ENCODE data around the gene DGKD.

DGKD gene

GRCh38 chr2:233464056-233464455 is 109.8 kb downstream of the DGKD start:
- no peak for FAIRE-seq
- no peak for TF ChIP-seq SPI1 (IDR thresholded peaks at IDR 0.05; ENCODE audit: low read depth, low read length)
- TF ChIP-seq POLR2A (IDR thresholded peaks at IDR 0.05; ENCODE audit: low read depth, low read length): no peak
- no peak for TF ChIP-seq POU2F2 (IDR thresholded peaks at IDR 0.05; ENCODE audit: low read depth, low read length)
- TF ChIP-seq POLR2AphosphoS5 (IDR thresholded peaks at IDR 0.05; ENCODE audit: low read depth, low read length): no peak
- TF ChIP-seq PAX5 (IDR thresholded peaks at IDR 0.05; ENCODE audit: insufficient read depth, low read length, severe bottlenecking): no peak
- TF ChIP-seq TAF1 (IDR thresholded peaks at IDR 0.05; ENCODE audit: low read depth, low read length): no peak
- no peak for DNase-seq (ENCODE audit: insufficient read length, low spot score)

DNA sequence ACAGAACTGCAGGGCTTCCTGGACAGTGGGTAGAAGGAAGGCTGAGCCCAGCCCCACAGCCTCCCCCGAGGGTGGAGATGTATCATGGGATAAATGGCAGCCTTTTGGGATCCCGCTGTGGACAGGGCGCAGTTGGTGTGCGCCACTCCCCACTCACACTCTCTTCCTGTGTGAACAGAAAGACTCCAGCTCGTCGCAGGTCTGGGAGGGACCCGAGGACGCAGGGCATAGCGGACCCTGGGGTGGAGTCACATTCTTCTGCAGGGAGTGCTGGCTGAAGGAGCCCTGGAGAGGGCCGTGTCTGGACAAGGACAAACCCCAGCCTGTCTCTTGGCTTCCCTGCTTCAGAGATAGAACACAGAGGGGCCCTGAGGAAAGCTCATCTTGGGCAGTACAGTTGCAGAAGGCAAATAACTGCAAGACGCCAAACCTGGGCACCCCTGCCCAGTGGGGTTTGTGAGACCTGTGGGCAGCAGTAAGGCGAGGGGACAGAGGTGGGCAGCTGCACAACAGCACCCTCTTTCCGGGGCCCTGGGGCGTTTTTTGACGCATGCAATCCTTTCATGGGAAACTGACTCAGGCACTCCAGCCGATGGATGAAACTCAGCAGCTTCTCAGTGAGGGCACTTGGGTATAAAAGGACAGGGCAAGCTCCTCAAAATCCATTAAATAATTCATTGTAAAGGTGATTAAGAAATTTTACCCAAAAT is 110.4 kb downstream of the DGKD start:
- FAIRE-seq: no peak
- TF ChIP-seq TAF1 (IDR thresholded peaks at IDR 0.05; ENCODE audit: low read depth, low read length) (no peak), POLR2A (IDR thresholded peaks at IDR 0.05; ENCODE audit: low read depth, low read length) (no peak), POLR2AphosphoS5 (IDR thresholded peaks at IDR 0.05; ENCODE audit: low read depth, low read length) (no peak), POU2F2 (IDR thresholded peaks at IDR 0.05; ENCODE audit: low read depth, low read length) (no peak), PAX5 (IDR thresholded peaks at IDR 0.05; ENCODE audit: insufficient read depth, low read length, severe bottlenecking) (no peak), SPI1 (IDR thresholded peaks at IDR 0.05; ENCODE audit: low read depth, low read length) (no peak)
- DNase-seq (ENCODE audit: insufficient read length, low spot score): no peak

DNA sequence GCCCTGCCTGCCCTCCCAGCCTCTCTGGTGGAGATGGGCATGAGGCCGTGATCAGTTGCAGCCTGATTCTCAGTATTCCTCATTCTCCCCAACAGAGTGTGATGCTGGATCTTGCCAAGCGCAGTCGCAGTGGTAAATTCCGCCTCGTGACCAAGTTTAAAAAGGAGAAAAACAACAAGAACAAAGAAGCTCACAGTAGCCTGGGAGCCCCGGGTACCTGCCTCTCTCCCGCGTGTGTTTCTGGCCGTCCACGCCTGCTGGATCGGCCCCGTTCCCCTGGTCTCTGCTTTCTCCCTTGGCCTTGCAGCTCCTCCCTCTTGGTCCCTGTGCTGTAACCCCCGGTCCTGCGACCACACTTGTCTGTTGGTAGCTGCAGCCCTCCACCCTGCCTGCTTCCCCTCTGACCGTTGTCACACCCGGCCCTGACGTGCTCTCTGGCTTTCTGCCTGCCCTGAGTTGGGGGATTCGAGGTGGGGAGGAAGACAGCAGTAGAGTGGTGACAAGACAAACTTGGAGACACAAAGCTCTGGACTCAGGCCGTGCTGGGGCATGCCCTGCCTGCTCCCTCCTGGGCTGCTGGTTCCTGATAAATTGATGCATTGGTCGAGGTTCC is 112.8 kb downstream of the DGKD start:
- FAIRE-seq: no peak
- DNase-seq (ENCODE audit: insufficient read length, low spot score): no peak
- TF ChIP-seq SPI1 (IDR thresholded peaks at IDR 0.05; ENCODE audit: low read depth, low read length): no peak

GRCh38 chr2:233468047-233468740 is 113.9 kb downstream of the DGKD start:
- TF ChIP-seq PAX5 (IDR thresholded peaks at IDR 0.05; ENCODE audit: insufficient read depth, low read length, severe bottlenecking) (no peak), TAF1 (IDR thresholded peaks at IDR 0.05; ENCODE audit: low read depth, low read length) (no peak), SPI1 (IDR thresholded peaks at IDR 0.05; ENCODE audit: low read depth, low read length) (no peak), POU2F2 (IDR thresholded peaks at IDR 0.05; ENCODE audit: low read depth, low read length) (no peak)
- FAIRE-seq (no peak), DNase-seq (ENCODE audit: insufficient read length, low spot score) (no peak)

GRCh38 chr2:233468741-233469110 is 114.4 kb downstream of the DGKD start:
- TF ChIP-seq SPI1 (IDR thresholded peaks at IDR 0.05; ENCODE audit: low read depth, low read length): no peak
- TF ChIP-seq POLR2AphosphoS5 (IDR thresholded peaks at IDR 0.05; ENCODE audit: low read depth, low read length): 0 out of 2 replicates have a peak, but pooled peaks have one; percentile 15
- FAIRE-seq: no peak
- DNase-seq (ENCODE audit: insufficient read length, low spot score): no peak

DNA sequence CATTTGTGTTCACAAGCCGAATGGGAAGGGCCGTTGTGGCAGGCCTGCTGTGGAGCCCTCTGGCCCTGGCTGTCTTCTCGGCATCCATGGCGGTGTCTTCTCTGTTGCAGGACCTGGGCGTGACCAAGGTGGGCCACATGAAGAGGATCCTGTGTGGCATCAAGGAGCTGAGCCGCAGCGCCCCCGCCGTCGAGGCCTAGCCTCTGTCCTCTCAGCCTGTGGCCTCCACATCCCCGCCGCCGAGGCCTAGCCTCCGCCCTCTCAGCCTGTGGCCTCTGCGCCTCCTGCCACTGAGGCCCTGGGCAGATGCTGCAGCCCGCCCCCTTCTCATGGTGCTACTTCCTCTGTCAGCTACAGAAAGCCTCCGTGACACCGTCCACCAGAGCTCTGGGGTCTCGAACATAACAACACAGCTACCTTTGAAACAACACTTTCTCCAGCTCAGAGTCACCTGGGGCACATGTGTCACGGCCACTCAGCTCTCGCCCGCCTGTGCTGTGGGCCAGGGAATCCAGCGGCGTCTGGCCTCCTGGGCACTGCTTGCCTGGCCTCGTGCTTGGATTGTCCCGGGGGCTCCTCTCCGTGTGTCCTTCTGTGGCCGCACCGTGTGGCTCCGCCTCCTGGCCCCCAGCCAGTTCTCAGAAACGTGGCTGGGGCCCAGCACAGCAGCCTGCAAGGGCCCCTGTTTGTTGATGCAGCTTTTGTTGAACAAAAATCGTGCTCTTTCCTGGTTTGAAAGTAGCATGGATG is 115.1 kb downstream of the DGKD start:
- TF ChIP-seq PAX5 (IDR thresholded peaks at IDR 0.05; ENCODE audit: insufficient read depth, low read length, severe bottlenecking) (no peak), POLR2AphosphoS5 (IDR thresholded peaks at IDR 0.05; ENCODE audit: low read depth, low read length) (no peak), SPI1 (IDR thresholded peaks at IDR 0.05; ENCODE audit: low read depth, low read length) (no peak), POU2F2 (IDR thresholded peaks at IDR 0.05; ENCODE audit: low read depth, low read length) (no peak), POLR2A (IDR thresholded peaks at IDR 0.05; ENCODE audit: low read depth, low read length) (no peak), TAF1 (IDR thresholded peaks at IDR 0.05; ENCODE audit: low read depth, low read length) (no peak)
- no peak for FAIRE-seq
- no peak for DNase-seq (ENCODE audit: insufficient read length, low spot score)

DNA sequence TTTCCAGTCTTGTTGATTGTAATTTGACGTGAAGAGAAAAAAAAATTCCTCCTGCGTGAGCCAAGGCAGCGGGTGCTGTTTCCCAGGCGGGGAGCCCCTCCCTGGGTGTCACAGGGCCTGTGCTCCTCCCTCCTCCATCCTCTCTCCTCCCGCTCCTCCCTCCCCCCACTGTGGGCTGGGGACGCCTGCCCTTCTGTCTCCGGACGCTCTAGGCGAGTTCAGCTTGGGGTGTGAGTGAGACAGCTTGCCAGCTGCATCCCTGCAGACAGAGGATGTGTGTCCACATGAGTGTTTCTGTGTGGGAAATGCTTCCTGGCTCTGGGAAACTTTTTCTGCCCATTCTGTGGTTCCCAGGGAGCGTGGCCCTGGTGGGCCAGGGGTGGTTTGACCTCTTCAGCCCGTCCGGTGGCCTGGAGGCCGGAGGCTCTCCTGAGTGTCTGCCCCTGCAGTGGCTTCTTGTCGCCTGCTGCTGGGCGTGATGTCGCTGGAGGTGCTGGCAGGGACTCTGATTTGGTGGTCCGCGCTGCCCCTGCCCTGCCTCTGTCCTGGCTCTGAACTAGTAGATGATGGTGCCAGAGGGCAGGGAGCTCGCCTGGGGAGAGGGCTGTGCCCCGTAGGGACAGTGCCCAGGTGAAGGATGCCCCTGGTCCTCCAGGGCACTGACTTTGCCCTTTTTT is 115.9 kb downstream of the DGKD start:
- DNase-seq (ENCODE audit: insufficient read length, low spot score): no peak
- TF ChIP-seq POLR2A (IDR thresholded peaks at IDR 0.05; ENCODE audit: low read depth, low read length) (no peak), PAX5 (IDR thresholded peaks at IDR 0.05; ENCODE audit: insufficient read depth, low read length, severe bottlenecking) (no peak), POLR2AphosphoS5 (IDR thresholded peaks at IDR 0.05; ENCODE audit: low read depth, low read length) (no peak), TAF1 (IDR thresholded peaks at IDR 0.05; ENCODE audit: low read depth, low read length) (no peak), POU2F2 (IDR thresholded peaks at IDR 0.05; ENCODE audit: low read depth, low read length) (no peak), SPI1 (IDR thresholded peaks at IDR 0.05; ENCODE audit: low read depth, low read length) (no peak)
- FAIRE-seq: no peak

DNA sequence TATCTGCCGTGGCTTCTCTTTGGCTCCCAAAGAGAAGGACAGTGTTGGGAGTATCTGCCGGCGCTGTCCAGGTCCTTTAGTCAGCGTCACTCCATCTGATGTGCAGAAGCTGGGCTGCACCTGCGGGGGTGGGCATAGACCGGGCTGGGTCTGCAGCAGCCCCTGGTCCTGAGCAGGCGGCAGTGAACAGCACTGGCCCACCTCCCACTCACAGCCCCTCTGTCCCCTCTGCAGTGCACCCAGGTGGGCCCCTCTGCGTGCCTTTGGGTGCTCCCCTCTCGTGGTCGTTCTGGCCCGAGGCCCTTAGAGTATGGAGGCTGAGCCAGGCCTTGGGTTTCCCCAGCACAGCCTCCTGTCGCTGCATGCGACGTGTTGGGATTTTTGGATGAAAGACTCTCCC is 116.5 kb downstream of the DGKD start:
- FAIRE-seq: no peak
- no peak for DNase-seq (ENCODE audit: insufficient read length, low spot score)
- no peak for TF ChIP-seq POLR2A (IDR thresholded peaks at IDR 0.05; ENCODE audit: low read depth, low read length)
- TF ChIP-seq TAF1 (IDR thresholded peaks at IDR 0.05; ENCODE audit: low read depth, low read length): no peak
- TF ChIP-seq POU2F2 (IDR thresholded peaks at IDR 0.05; ENCODE audit: low read depth, low read length): no peak
- TF ChIP-seq SPI1 (IDR thresholded peaks at IDR 0.05; ENCODE audit: low read depth, low read length): no peak
- no peak for TF ChIP-seq POLR2AphosphoS5 (IDR thresholded peaks at IDR 0.05; ENCODE audit: low read depth, low read length)
- TF ChIP-seq PAX5 (IDR thresholded peaks at IDR 0.05; ENCODE audit: insufficient read depth, low read length, severe bottlenecking): no peak

Data from GM12891 (cell line).